Spleen (tissue), 11 donors: ENCODE results near the gene SPNS2. TPM values are rescaled to one million over a fixed set of nuclear protein-coding genes. Genes with fewer than 3 reads are reported as not detected.

Experiments
- DNase-seq: peaks from one replicate; pipeline ENCODE4 v3.0.0-alpha.2; 2020
- H3K27ac ChIP-seq, 8 donors: fragments of 200-600 bp; sonication (generic) in 7 of 8; 1 replicate in 4 of 8; 2 replicates in 4 of 8; pipeline versions ENCODE4 v1.5.0 to v1.8.0; 2016 to 2021; ENCODE audit warnings: inconsistent platforms in 4 of 8, mild to moderate bottlenecking in 4 of 8, moderate library complexity in 1 of 8
- H3K27me3 ChIP-seq, 7 donors: fragments of 200-600 bp; sonication (generic) in 6 of 7; replicated peaks in 1 of 7; 1 replicate in 4 of 7; 2 replicates in 3 of 7; pipeline versions ENCODE4 v1.5.0 to v1.8.0; 2016 to 2021; ENCODE audit warnings: inconsistent platforms in 3 of 7, mild to moderate bottlenecking in 1 of 7
- H3K36me3 ChIP-seq, 6 donors: fragments of 200-600 bp; sonication (generic) in 5 of 6; 1 replicate in 4 of 6; 2 replicates in 2 of 6; pipeline versions ENCODE4 v1.5.0 to v1.8.0; 2016 to 2021; ENCODE audit warnings: inconsistent platforms in 2 of 6
- H3K4me1 ChIP-seq, 6 donors: fragments of 200-600 bp; sonication (generic) in 5 of 6; 1 replicate in 3 of 6; 2 replicates in 3 of 6; pipeline versions ENCODE4 v1.5.0 to v1.8.0; 2016 to 2021; ENCODE audit warnings: inconsistent platforms in 3 of 6
- H3K4me3 ChIP-seq, 8 donors: fragments of 200-600 bp; sonication (generic) in 7 of 8; 1 replicate in 4 of 8; 2 replicates in 4 of 8; pipeline versions ENCODE4 v1.5.0 to v1.8.0; 2016 to 2021; ENCODE audit warnings: inconsistent platforms in 4 of 8, mild to moderate bottlenecking in 4 of 8, moderate library complexity in 2 of 8
- H3K9me3 ChIP-seq, 8 donors: fragments of 200-600 bp; sonication (generic) in 7 of 8; 1 replicate in 4 of 8; 2 replicates in 4 of 8; pipeline versions ENCODE4 v1.5.0 to v1.8.0; 2016 to 2021; ENCODE audit warnings: inconsistent platforms in 4 of 8
- POLR2A ChIP-seq, 3 donors: fragments of 450-650 bp; IDR thresholded peaks; one replicate each; pipeline ENCODE4 v1.5.1; 2017; ENCODE audit warnings: antibody characterized with exemption in 3 of 3, mild to moderate bottlenecking in 1 of 3
- POLR2AphosphoS5 ChIP-seq, 3 donors: sonication (generic); formaldehyde crosslinking; IDR thresholded peaks; one replicate each; pipeline ENCODE4 v1.5.1; 2017; ENCODE audit warnings: antibody characterized with exemption in 3 of 3
- WGBS, 5 donors: extraction: QIAGEN DNeasy Blood & Tissue Kit in 3 of 5; methylation state at CpG; one replicate each; pipeline versions ENCODE4 v1.1.5 to v1.1.7; 2013 to 2018; 5-methylcytosine and 5-hydroxymethylcytosine counted together
- intact Hi-C: fragments of 100-400 bp; cut with DNase I; formaldehyde crosslinking; loops from one replicate; pipeline ENCODE4 v1.15.0; 2023; ENCODE audit warnings: low total_unique reads
- polyA plus RNA-seq, 3 donors: library from polyadenylated mRNA; stranded (reverse); fragments of 200-250 nt; gene quantifications; one replicate each; pipeline ENCODE4 v1.2.1, GENCODE V29; 2013
- total RNA-seq, 7 donors: library from RNA; depleted of rRNA in 3 of 7; stranded (reverse); fragments of >200 nt in 3 of 7; fragmentation: NEBNext Ultra II Directional in 4 of 7; extraction: Animal tissue kit (Norgen Biotek cat#: 25700) in 4 of 7; gene quantifications; one replicate each; pipeline versions ENCODE4 v1.1.0 to v1.2.1, GENCODE V29; 2016 to 2021
- TF ChIP-seq, protein P1 (sequence below), 11 experiments: fragments of 200-600 bp in 7 of 11; fragments of 450-650 bp in 4 of 11; sonication (generic) in 4 of 11; IDR thresholded peaks in 8 of 11; conservative IDR thresholded peaks in 3 of 11; 1 replicate in 7 of 11; 2 replicates in 4 of 11; pipeline versions ENCODE4 v1.4.0 to v1.8.0; 2016 to 2021; ENCODE audit warnings: antibody characterized with exemption in 11 of 11, inconsistent platforms in 4 of 11, mild to moderate bottlenecking in 1 of 11
- donor health status: healthy with polysubstance abuse.
- donor health status: DM: no; HTN: no; CAD: no; lungs with moderate emphysema.
- donor health status: DM: no; HTN: no; CAD: no.
- donor health status: Bipolar disorder and iron deficiency.
- donor health status: healthy.
- donor health status: DM: no; HTN: no; CAD: no.
- donor health status: DM: yes; HTN: yes; CAD: no.

Gene SPNS2
- total and polyA plus RNA-seq, 10 donors: 8.1 to 53.5 (median 22.9) TPM

DNA sequence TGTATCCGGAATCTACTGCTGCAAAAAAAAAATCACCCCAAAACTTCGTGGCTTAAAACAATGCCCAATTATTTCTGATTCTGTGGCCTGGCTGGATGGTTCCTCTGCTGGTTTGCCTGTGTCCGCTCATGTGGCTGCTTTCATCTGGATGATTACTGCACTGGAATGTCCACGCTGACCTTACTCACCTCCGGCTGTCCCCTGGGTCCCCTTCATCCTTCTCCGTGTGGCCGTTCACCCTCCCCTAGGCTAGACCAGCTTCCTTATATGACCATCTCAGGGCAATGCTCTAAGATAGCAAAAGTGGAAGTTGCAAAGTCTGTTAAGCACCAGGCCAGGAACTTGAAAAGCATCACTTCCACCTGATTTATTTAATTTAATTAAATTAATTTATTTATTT, 31.4 kb upstream of the SPNS2 start:
- Histone ChIP-seq H3K27me3 (no peaks in the 10 kb centered on the region), H3K9me3 (no peaks in the 10 kb centered on the region), H3K4me1 (no peaks in the 10 kb centered on the region), H3K36me3 (no peaks in the 10 kb centered on the region), H3K4me3 (no peak overlapping the region), H3K27ac (no peak overlapping the region)
- no peak for DNase-seq
- 66 to 82% (median 74%) methylated on average over 7 of the region's 7 CpGs for WGBS, 5 donors
- intact Hi-C loops: no loop called here
- TF ChIP-seq POLR2AphosphoS5 (IDR thresholded peaks at IDR 0.05) (no peak), POLR2A (IDR thresholded peaks at IDR 0.05) (no peak)
- TF ChIP-seq, protein P1, sequence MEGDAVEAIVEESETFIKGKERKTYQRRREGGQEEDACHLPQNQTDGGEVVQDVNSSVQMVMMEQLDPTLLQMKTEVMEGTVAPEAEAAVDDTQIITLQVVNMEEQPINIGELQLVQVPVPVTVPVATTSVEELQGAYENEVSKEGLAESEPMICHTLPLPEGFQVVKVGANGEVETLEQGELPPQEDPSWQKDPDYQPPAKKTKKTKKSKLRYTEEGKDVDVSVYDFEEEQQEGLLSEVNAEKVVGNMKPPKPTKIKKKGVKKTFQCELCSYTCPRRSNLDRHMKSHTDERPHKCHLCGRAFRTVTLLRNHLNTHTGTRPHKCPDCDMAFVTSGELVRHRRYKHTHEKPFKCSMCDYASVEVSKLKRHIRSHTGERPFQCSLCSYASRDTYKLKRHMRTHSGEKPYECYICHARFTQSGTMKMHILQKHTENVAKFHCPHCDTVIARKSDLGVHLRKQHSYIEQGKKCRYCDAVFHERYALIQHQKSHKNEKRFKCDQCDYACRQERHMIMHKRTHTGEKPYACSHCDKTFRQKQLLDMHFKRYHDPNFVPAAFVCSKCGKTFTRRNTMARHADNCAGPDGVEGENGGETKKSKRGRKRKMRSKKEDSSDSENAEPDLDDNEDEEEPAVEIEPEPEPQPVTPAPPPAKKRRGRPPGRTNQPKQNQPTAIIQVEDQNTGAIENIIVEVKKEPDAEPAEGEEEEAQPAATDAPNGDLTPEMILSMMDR (IDR thresholded peaks at IDR 0.05 in 8 of 11, conservative IDR thresholded peaks at IDR 0.05 in 3 of 11): no peak

DNA sequence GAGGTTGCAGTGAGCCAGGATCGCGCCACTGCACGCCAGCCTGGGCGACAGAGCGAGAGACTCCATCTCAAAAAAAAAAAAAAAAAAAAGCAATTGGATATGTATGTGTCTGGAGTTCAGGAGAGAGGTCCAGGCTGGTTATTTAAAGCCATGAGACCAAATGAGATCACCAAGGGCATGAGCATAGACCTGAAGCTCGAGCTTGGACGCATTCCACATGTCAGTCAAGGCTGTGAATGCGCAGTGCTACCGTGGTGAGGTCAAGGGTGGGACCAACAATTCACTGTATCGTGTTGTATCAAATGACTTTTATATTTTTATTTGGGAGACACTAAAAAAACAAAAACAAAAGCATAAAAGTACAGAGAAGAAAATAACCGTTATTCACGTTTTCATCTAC, 29.1 kb upstream of the SPNS2 start:
- no peak for DNase-seq
- intact Hi-C loops: no loop called here
- Histone ChIP-seq H3K36me3 (no peaks in the 10 kb centered on the region), H3K9me3 (no peaks in the 10 kb centered on the region), H3K27ac (no peak overlapping the region), H3K27me3 (no peaks in the 10 kb centered on the region), H3K4me3 (no peak overlapping the region), H3K4me1 (no peaks in the 10 kb centered on the region)
- TF ChIP-seq, protein P1 (IDR thresholded peaks at IDR 0.05 in 8 of 11, conservative IDR thresholded peaks at IDR 0.05 in 3 of 11): no peak
- no peak for TF ChIP-seq POLR2AphosphoS5 (IDR thresholded peaks at IDR 0.05)
- 83 to 92% (median 88%) methylated on average over 12 of the region's 12 CpGs for WGBS, 5 donors

- Histone ChIP-seq H3K4me3 (no peak overlapping the region), H3K27ac (no peak overlapping the region), H3K27me3 (no peaks in the 10 kb centered on the region), H3K4me1 (peaks cover 0 to 13% (median 3%) of the 10 kb centered on the region in 6 donors), H3K9me3 (no peaks in the 10 kb centered on the region), H3K36me3 (no peaks in the 10 kb centered on the region)
- intact Hi-C loops: no loop called here
- DNase-seq: no peak
- TF ChIP-seq POLR2A (IDR thresholded peaks at IDR 0.05): no peak
- TF ChIP-seq, protein P1 (IDR thresholded peaks at IDR 0.05 in 8 of 11, conservative IDR thresholded peaks at IDR 0.05 in 3 of 11): no peak
- TF ChIP-seq POLR2AphosphoS5 (IDR thresholded peaks at IDR 0.05): no peak
- 90 to 100% (median 97%) methylated on average over 3 of the region's 3 CpGs for WGBS, 5 donors
Observed at GRCh38 chr17:4472286-4472685, 26.4 kb upstream of the SPNS2 start.

- H3K4me1 ChIP-seq: peaks cover 0 to 13% (median 3%) of the 10 kb centered on the region in 6 donors
- no peak overlapping the region for H3K27ac ChIP-seq
- no peaks in the 10 kb centered on the region for H3K9me3 ChIP-seq
- 86 to 96% (median 94%) methylated on average over 10 to 13 of the region's 13 CpGs for WGBS, 5 donors
- intact Hi-C loops: no loop called here
- H3K36me3 ChIP-seq: no peaks in the 10 kb centered on the region
- TF ChIP-seq, protein P1 (IDR thresholded peaks at IDR 0.05 in 8 of 11, conservative IDR thresholded peaks at IDR 0.05 in 3 of 11): no peak
- TF ChIP-seq POLR2AphosphoS5 (IDR thresholded peaks at IDR 0.05) (no peak), POLR2A (IDR thresholded peaks at IDR 0.05) (no peak)
- no peaks in the 10 kb centered on the region for H3K27me3 ChIP-seq
- no peak for DNase-seq
- no peak overlapping the region for H3K4me3 ChIP-seq
Observed at GRCh38 chr17:4474093-4474492, 24.6 kb upstream of the SPNS2 start.
